Measurements from ENCODE around the gene BRD1.

BRD1 gene

DNA sequence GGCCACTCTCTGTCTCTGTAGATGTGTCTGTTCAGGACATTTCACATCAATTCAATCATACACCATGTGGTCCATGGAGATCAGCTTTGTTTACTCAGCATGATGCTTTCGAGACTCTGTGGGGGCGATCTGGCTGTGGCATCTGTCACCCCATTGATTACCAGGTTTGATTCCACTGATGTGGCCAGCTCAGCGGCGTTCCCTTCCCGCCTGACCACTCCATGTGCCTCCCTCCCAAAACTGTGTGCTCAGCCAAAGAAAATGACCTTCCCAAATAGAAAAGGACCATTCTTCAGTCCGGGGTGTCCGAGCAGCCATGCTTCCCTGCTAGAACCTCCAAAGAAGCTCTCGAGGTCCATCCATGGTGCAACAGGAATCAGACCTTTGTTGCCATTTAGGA, 89.1 kb downstream of the BRD1 start:
- TF ChIP-seq, protein P1, sequence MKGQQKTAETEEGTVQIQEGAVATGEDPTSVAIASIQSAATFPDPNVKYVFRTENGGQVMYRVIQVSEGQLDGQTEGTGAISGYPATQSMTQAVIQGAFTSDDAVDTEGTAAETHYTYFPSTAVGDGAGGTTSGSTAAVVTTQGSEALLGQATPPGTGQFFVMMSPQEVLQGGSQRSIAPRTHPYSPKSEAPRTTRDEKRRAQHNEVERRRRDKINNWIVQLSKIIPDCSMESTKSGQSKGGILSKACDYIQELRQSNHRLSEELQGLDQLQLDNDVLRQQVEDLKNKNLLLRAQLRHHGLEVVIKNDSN (IDR thresholded peaks at IDR 0.05) = no peak
- TF ChIP-seq REST (IDR thresholded peaks at IDR 0.05; ENCODE audit: low read depth) = no peak
- no peak for TF ChIP-seq CEBPB (IDR thresholded peaks at IDR 0.05)
- no peak for TF ChIP-seq ZBTB7A (IDR thresholded peaks at IDR 0.05; ENCODE audit: low read depth)
- TF ChIP-seq, protein P2, sequence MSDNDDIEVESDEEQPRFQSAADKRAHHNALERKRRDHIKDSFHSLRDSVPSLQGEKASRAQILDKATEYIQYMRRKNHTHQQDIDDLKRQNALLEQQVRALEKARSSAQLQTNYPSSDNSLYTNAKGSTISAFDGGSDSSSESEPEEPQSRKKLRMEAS (IDR thresholded peaks at IDR 0.05) = no peak
- TF ChIP-seq RAD21 (IDR thresholded peaks at IDR 0.05; ENCODE audit: low read depth) = no peak
- TF ChIP-seq TCF12 (IDR thresholded peaks at IDR 0.05; ENCODE audit: low read depth) = no peak
- no peak for TF ChIP-seq TAF1 (IDR thresholded peaks at IDR 0.05; ENCODE audit: low read depth)
- TF ChIP-seq YY1 (IDR thresholded peaks at IDR 0.05; ENCODE audit: low read depth) = no peak
- no peak for TF ChIP-seq TEAD4 (IDR thresholded peaks at IDR 0.05)
- TF ChIP-seq EGR1 (IDR thresholded peaks at IDR 0.05) = no peak
- TF ChIP-seq NFIC (IDR thresholded peaks at IDR 0.05) = no peak
- no peak for TF ChIP-seq CREB1 (IDR thresholded peaks at IDR 0.05; ENCODE audit: low read depth)
- no peak for TF ChIP-seq EP300 (IDR thresholded peaks at IDR 0.05; ENCODE audit: borderline replicate concordance)
- no peak for TF ChIP-seq FOXM1 (IDR thresholded peaks at IDR 0.05; ENCODE audit: borderline replicate concordance, low read depth)

DNA sequence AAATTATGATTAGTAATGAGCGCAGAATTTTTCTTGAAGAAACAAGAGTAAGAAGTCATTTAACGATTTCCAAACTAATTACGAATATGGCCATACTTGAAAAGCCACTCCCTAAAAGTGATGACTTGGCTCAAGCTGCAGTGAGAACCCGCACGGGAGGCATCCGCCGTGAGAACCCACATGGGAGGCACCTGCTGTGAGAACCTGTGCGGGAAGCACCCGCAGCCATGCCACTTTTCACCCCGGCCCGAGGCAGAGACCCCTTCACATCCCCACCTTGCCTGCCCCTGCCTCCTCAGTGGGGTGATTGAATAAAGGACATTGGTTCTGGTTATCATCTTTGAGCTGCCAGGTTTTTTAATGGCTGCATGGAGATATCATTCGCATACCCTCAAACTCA, 89.7 kb downstream of the BRD1 start:
- TF ChIP-seq EP300 (IDR thresholded peaks at IDR 0.05; ENCODE audit: borderline replicate concordance) (no peak), EGR1 (IDR thresholded peaks at IDR 0.05) (no peak), TEAD4 (IDR thresholded peaks at IDR 0.05) (no peak), FOXM1 (IDR thresholded peaks at IDR 0.05; ENCODE audit: borderline replicate concordance, low read depth) (no peak), NFIC (IDR thresholded peaks at IDR 0.05) (no peak)
- TF ChIP-seq, protein P1 (IDR thresholded peaks at IDR 0.05) = no peak

GRCh38 chr22:49737101-49737551, 90.5 kb downstream of the BRD1 start:
- TF ChIP-seq CEBPB (IDR thresholded peaks at IDR 0.05) (no peak), FOXM1 (IDR thresholded peaks at IDR 0.05; ENCODE audit: borderline replicate concordance, low read depth) (no peak), REST (IDR thresholded peaks at IDR 0.05; ENCODE audit: low read depth) (no peak), YY1 (IDR thresholded peaks at IDR 0.05; ENCODE audit: low read depth) (no peak), TCF12 (IDR thresholded peaks at IDR 0.05; ENCODE audit: low read depth) (no peak), EP300 (IDR thresholded peaks at IDR 0.05; ENCODE audit: borderline replicate concordance) (no peak), CREB1 (IDR thresholded peaks at IDR 0.05; ENCODE audit: low read depth) (no peak), EGR1 (IDR thresholded peaks at IDR 0.05) (no peak), TEAD4 (IDR thresholded peaks at IDR 0.05) (no peak), NFIC (IDR thresholded peaks at IDR 0.05) (no peak), ZBTB7A (IDR thresholded peaks at IDR 0.05; ENCODE audit: low read depth) (no peak), TAF1 (IDR thresholded peaks at IDR 0.05; ENCODE audit: low read depth) (no peak), RAD21 (IDR thresholded peaks at IDR 0.05; ENCODE audit: low read depth) (no peak)
- TF ChIP-seq, protein P2 (IDR thresholded peaks at IDR 0.05) = no peak
- TF ChIP-seq, protein P1 (IDR thresholded peaks at IDR 0.05) = no peak

DNA sequence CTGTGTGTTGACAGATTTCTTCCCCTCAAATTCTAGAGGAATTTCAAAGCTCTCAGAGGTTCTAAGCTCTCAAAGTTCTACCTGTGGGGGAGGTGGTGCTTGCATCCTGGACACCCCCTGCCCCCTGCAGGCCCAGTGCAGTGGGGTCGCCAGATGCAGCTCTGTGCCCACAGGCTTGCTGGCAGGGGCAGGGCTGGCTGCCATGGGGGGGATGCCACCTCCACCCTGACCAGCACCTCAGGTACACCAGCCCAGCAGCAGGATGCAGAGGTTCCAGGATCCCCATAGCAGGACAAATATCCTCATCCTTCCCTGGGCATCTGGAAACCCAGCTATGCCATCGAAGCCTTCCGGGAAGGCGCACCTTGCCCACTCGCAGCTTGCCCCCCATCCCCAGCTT, 91.1 kb downstream of the BRD1 start:
- no peak for TF ChIP-seq REST (IDR thresholded peaks at IDR 0.05; ENCODE audit: low read depth)
- no peak for TF ChIP-seq TAF1 (IDR thresholded peaks at IDR 0.05; ENCODE audit: low read depth)
